ENCODE measurements around the gene PPP2CA. TPM values are rescaled to one million over a fixed set of nuclear protein-coding genes. Genes with fewer than 3 reads are reported as not detected.

Gene PPP2CA
- total and polyA plus RNA-seq, 2 of the 13 experiments (the other 11 are each of a cell fraction or from before 2014, with no cell fraction given) = 82.4 to 171 TPM

- ChIA-PET POLR2A (interaction anchor here (0.7 to 1.3 kb wide), 5 partner anchors 15 to 73 kb away, joined by 3 to 7 read pairs (median 3); partner anchors contain the start of gene PPP2CA), CTCF (ENCODE audit: low intra/inter-chr PET ratio, low total read pairs) (no interaction called here)
- peaks cover 11 to 66% of the 10 kb centered on the region in 2 experiments for H3K36me3 ChIP-seq (replicated peaks in 1 of 2; ENCODE audit: control insufficient read depth in 1 of 2, insufficient read depth in 2 of 2, low read length in 2 of 2)
- ATAC-seq = no peak
- H3K27ac ChIP-seq (ENCODE audit: extremely low read length, insufficient read depth, low read length) = no peak overlapping the region
- peaks cover 11% of the 10 kb centered on the region for H3K79me2 ChIP-seq (ENCODE audit: insufficient read depth, low read length)
- H3K27me3 ChIP-seq (ENCODE audit: control insufficient read depth in 1 of 2, insufficient read depth in 2 of 2, low read length in 2 of 2) = no peaks in the 10 kb centered on the region
- no TSS peak for BruUV-seq (replicated peaks)
- TF ChIP-seq ZNF326 (CRISPR knock-in tag; IDR thresholded peaks at IDR 0.05; ENCODE audit: borderline replicate concordance) = no peak
- no peak for TF ChIP-seq NFATC3 (CRISPR knock-in tag; IDR thresholded peaks at IDR 0.05)
- no peak for TF ChIP-seq ZNF549 (CRISPR knock-in tag; IDR thresholded peaks at IDR 0.05)
- TF ChIP-seq TOE1 (CRISPR knock-in tag; IDR thresholded peaks at IDR 0.05) = no peak
- TF ChIP-seq REST (IDR thresholded peaks at IDR 0.05; ENCODE audit: borderline replicate concordance in 1 of 2, low read depth in 1 of 2, low read length in 2 of 2) = no peak
- TF ChIP-seq ZNF570 (CRISPR knock-in tag; IDR thresholded peaks at IDR 0.05; ENCODE audit: borderline replicate concordance) = no peak
- TF ChIP-seq ZFP36L1 (CRISPR knock-in tag; IDR thresholded peaks at IDR 0.05) = no peak
- no peak for TF ChIP-seq ZGPAT (CRISPR knock-in tag; IDR thresholded peaks at IDR 0.05)
- TF ChIP-seq ZSCAN25 (CRISPR knock-in tag; IDR thresholded peaks at IDR 0.05) = no peak
- no peak for TF ChIP-seq ZBTB14 (CRISPR knock-in tag; IDR thresholded peaks at IDR 0.05)
- TF ChIP-seq SP140L (CRISPR knock-in tag; IDR thresholded peaks at IDR 0.05; ENCODE audit: borderline replicate concordance) = no peak
- no peak for TF ChIP-seq HNF4G (IDR thresholded peaks at IDR 0.05; ENCODE audit: borderline replicate concordance, low read depth, low read length)
- TF ChIP-seq HNF4G (CRISPR knock-in tag; IDR thresholded peaks at IDR 0.05; ENCODE audit: borderline replicate concordance, low read depth) = no peak
- TF ChIP-seq NR2F2 (IDR thresholded peaks at IDR 0.05; ENCODE audit: borderline replicate concordance, low read depth) = no peak
- TF ChIP-seq ZNF724P (CRISPR knock-in tag; IDR thresholded peaks at IDR 0.05; ENCODE audit: borderline replicate concordance) = no peak
- no peak for TF ChIP-seq HNRNPUL1 (IDR thresholded peaks at IDR 0.05; ENCODE audit: low read depth, low read length)
- intact Hi-C loops (cut with micrococcal nuclease; ENCODE audit: unreplicated experiment) (no loop called here), in situ Hi-C loops (cut with HindIII; ENCODE audit: extremely low pct_ligation_motif_present, low pct_unique_long_range_greater_than_20kb) (no loop called here)
- no peak overlapping the region for H3K4me3 ChIP-seq (replicated peaks in 1 of 3; ENCODE audit: insufficient read depth in 1 of 3, low read depth in 2 of 3, low read length in 3 of 3)
- 96% methylated on average over 3 of the region's 3 CpGs for WGBS (ENCODE audit: low lambda C conversion rate)
- no peaks in the 10 kb centered on the region for H3K9me3 ChIP-seq (ENCODE audit: low read length)
- peaks cover 27% of the 10 kb centered on the region for H3K4me1 ChIP-seq (ENCODE audit: insufficient read depth, low read length)
- FAIRE-seq = no peak
- H3K4me2 ChIP-seq (ENCODE audit: low read depth, low read length) = no peak overlapping the region
- no peak for DNase-seq (ENCODE audit: low spot score)
- peaks cover 6% of the 10 kb centered on the region for H4K20me1 ChIP-seq (ENCODE audit: insufficient read depth, low read length)
- no peak overlapping the region for H3K9ac ChIP-seq (ENCODE audit: insufficient read depth, low read depth, low read length)
- no peak overlapping the region for H2AFZ ChIP-seq (ENCODE audit: low read length)
Observed at GRCh38 chr5:134153241-134153640, 72.6 kb downstream of the PPP2CA start.

Measured in HepG2 (cell line).